Fibroblast of skin of back (primary cell): ENCODE results near the gene EGR4.

ENCODE experiments used
- DNase-seq: peaks from one replicate; pipeline ENCODE4 v3.0.0-alpha.2; 2013

EGR4 gene

GRCh38 chr2:73290049-73290839, 3.1 kb downstream of the EGR4 start:
- no peak for DNase-seq

- DNase-seq = no peak
Measured at GRCh38 chr2:73289304-73289703, 4.0 kb downstream of the EGR4 start.

GRCh38 chr2:73286134-73286655, 7.2 kb downstream of the EGR4 start:
- no peak for DNase-seq

GRCh38 chr2:73285159-73285739, 8.1 kb downstream of the EGR4 start:
- DNase-seq = no peak

- DNase-seq = no peak
Measured at GRCh38 chr2:73284296-73285158, 8.8 kb downstream of the EGR4 start, which contains the start of gene FBXO41. FBXO41 (minus strand) TSS chr2:73284478; CDS start chr2:73269630, 14,848 bp downstream.

GRCh38 chr2:73283545-73284295, 9.6 kb downstream of the EGR4 start:
- no peak for DNase-seq

- no peak for DNase-seq
Measured at GRCh38 chr2:73282924-73283544, 10.3 kb downstream of the EGR4 start.

- DNase-seq = no peak
Measured at GRCh38 chr2:73281244-73281643, 12.1 kb downstream of the EGR4 start.

- no peak for DNase-seq
Measured at GRCh38 chr2:73279852-73280251, 13.5 kb downstream of the EGR4 start.

GRCh38 chr2:73272270-73272669, 21.1 kb downstream of the EGR4 start:
- DNase-seq = no peak

GRCh38 chr2:73269686-73270465, 23.5 kb downstream of the EGR4 start:
- DNase-seq = no peak

GRCh38 chr2:73268830-73269685, 24.3 kb downstream of the EGR4 start:
- no peak for DNase-seq

GRCh38 chr2:73268366-73268829, 24.9 kb downstream of the EGR4 start:
- no peak for DNase-seq

- no peak for DNase-seq
Measured at GRCh38 chr2:73267008-73267407, 26.3 kb downstream of the EGR4 start.

- DNase-seq = no peak
Measured at GRCh38 chr2:73266061-73266901, 27.1 kb downstream of the EGR4 start.

GRCh38 chr2:73265298-73266060, 27.9 kb downstream of the EGR4 start:
- no peak for DNase-seq

GRCh38 chr2:73264783-73265182, 28.6 kb downstream of the EGR4 start:
- no peak for DNase-seq

- no peak for DNase-seq
Measured at GRCh38 chr2:73264332-73264606, 29.1 kb downstream of the EGR4 start.
